ENCODE data around the gene ANKDD1B. TPM values are rescaled to one million over a fixed set of nuclear protein-coding genes. Genes with fewer than 3 reads are reported as not detected.
A peak's percentile ranks its signal among the peaks of the same experiment; 100 is the strongest.

ANKDD1B gene
- total RNA-seq, 8 experiments from 2014 or later = 0.08 to 2.6 (median 0.31) TPM; not detected in 2

DNA sequence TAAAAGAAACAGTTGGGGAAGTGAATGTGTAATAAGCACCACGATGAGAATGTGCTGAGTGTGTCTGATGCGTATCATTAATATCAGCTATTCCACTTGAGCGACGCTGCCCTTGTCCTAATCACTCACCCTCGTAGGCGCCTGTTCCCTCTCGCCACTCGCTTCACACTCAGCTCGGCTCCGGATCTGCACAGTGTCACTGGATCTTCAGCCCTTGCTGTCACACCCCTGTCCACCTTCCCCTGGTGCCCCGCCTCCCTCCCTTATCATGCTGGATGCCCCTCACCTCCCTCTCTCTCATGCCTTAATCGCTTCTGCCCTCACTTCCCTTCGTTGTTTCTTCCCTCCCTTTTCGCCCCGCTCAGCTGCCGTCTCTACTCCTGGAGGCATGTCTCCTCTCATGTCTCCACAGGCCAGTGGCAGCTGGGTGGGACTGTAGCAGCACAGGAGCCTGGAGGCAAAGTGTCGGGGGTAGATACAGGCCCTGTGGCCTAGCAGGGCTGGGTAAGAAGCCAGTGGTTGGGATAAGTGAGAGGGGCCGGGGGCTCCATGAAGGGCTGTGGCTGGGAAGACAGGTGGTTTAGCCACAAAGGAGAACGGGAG, 43.5 kb downstream of the ANKDD1B start:
- Histone ChIP-seq H3K4me1 (replicated peaks in 1 of 2) (peaks cover 13 to 15% of the 10 kb centered on the region in 2 donors), H3K27ac (no peak overlapping the region), H3K4me3 (no peak overlapping the region)
- in situ Hi-C loops (cut with MboI; ENCODE audit: low pct_unique_long_range_greater_than_20kb in 2 of 9, low sequenced_read_pairs in 9 of 9, unreplicated experiment in 9 of 9) = no loop called here
- ATAC-seq (replicated peaks in 6 of 8) = peak in 1 of 8 experiments; percentile 20
- 70 to 100% (median 82%) methylated on average over 1 to 3 of the region's 19 CpGs; no CpG with 5 or more reads in 4 of the 10 experiments for WGBS, 10 experiments

GRCh38 chr5:75656311-75657003, 45.2 kb downstream of the ANKDD1B start:
- 8 to 78% (median 37%) methylated on average over 1 to 5 of the region's 9 CpGs for WGBS, 10 experiments
- peak; percentile 86 to 96 (median 94) for ATAC-seq (replicated peaks in 6 of 8)
- Histone ChIP-seq H3K4me3 (peak overlapping the region; percentile 19 to 36 (median 28)), H3K27ac (peak overlapping the region; percentile 65 to 66), H3K4me1 (replicated peaks in 1 of 2) (peaks cover 13 to 15% of the 10 kb centered on the region in 2 donors)
- in situ Hi-C loops (cut with MboI; ENCODE audit: low pct_unique_long_range_greater_than_20kb in 2 of 9, low sequenced_read_pairs in 9 of 9, unreplicated experiment in 9 of 9) = no loop called here

GRCh38 chr5:75659791-75660450, 48.7 kb downstream of the ANKDD1B start:
- in situ Hi-C loops (cut with MboI; ENCODE audit: low pct_unique_long_range_greater_than_20kb in 2 of 9, low sequenced_read_pairs in 9 of 9, unreplicated experiment in 9 of 9) = no loop called here
- H3K4me3 ChIP-seq = no peak overlapping the region
- H3K27ac ChIP-seq = no peak overlapping the region
- WGBS, 10 experiments = 68 to 100% (median 95%) methylated on average over 1 to 3 of the region's 3 CpGs
- H3K4me1 ChIP-seq (replicated peaks in 1 of 2) = peaks cover 13 to 18% of the 10 kb centered on the region in 2 donors
- ATAC-seq (replicated peaks in 6 of 8) = no peak

DNA sequence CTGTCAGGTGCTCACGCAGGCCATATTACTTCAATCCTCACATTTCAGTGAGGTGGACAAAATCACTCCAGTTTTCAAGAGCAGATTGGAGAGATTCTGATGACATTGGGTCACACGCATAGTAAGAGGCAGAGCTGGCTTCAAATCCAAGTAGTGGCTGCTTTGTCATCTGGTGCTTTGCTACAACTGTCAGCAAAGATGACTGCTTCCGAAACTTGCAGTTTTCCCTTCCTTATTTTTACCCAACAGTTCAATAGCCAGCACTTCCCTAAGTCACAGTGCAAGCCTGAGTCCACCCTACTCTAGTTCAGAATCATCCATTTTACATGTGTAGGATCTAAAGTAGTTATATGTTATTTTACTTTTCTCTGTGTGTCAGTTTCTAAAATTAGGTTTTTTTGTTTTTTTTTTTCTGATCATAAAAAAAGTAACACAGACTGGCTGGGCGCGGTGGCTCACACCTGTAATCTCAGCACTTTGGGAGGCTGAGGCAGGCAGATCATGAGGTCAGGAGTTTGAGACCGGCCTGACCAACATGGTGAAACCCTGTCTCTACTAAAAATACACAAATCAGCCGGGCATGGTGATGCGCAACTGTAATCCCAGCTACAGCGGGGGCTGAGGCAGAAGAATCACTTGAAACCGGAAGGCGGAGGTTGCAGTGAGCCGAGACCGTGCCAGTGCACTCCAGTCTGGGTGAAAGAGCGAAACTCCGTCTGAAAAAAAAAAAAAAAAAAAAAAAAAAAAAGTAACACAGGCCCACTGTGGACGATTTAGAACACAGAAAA, 49.6 kb downstream of the ANKDD1B start:
- Histone ChIP-seq H3K4me1 (replicated peaks in 1 of 2) (peaks cover 9 to 15% of the 10 kb centered on the region in 2 donors), H3K27ac (no peak overlapping the region), H3K4me3 (no peak overlapping the region)
- no peak for ATAC-seq (replicated peaks in 6 of 8)
- 44 to 91% (median 83%) methylated on average over 2 to 13 of the region's 16 CpGs for WGBS, 10 experiments
- in situ Hi-C loops (cut with MboI; ENCODE audit: low pct_unique_long_range_greater_than_20kb in 2 of 9, low sequenced_read_pairs in 9 of 9, unreplicated experiment in 9 of 9) = no loop called here

DNA sequence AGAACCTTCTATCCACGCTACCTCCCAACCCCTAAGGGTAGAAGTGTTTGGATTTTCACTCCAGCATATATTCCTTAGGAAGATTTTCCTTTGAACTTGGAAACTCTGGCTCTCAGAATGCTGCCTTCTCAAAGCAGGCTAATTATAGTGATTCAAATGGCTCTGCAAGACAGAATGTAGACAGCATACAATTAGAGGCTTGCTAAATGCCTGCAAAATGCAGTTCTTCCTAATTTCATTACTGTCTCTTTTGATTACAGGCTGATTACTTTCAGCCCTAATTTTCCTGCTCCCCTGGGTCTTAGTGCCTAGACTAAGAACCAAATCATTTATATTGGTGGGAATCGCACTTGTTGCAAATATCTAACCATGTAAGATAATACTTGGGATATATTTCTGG, 50.8 kb downstream of the ANKDD1B start:
- ATAC-seq (replicated peaks in 6 of 8) = no peak
- WGBS, 10 experiments = 53 to 100% (median 86%) methylated on average over 1 to 2 of the region's 2 CpGs
- Histone ChIP-seq H3K27ac (no peak overlapping the region), H3K4me1 (replicated peaks in 1 of 2) (peaks cover 0 to 4% of the 10 kb centered on the region in 2 donors), H3K4me3 (no peak overlapping the region)
- in situ Hi-C loops (cut with MboI; ENCODE audit: low pct_unique_long_range_greater_than_20kb in 2 of 9, low sequenced_read_pairs in 9 of 9, unreplicated experiment in 9 of 9) = no loop called here

- WGBS, 10 experiments = 20 to 64% (median 59%) methylated on average over 1 to 12 of the region's 12 CpGs; no CpG with 5 or more reads in 2 of the 10 experiments
- in situ Hi-C loops (cut with MboI; ENCODE audit: low pct_unique_long_range_greater_than_20kb in 2 of 9, low sequenced_read_pairs in 9 of 9, unreplicated experiment in 9 of 9) = no loop called here
- peak in 5 of 8 experiments; percentile 60 to 95 (median 91) for ATAC-seq (replicated peaks in 6 of 8)
- no peak overlapping the region for H3K4me3 ChIP-seq
- peak overlapping the region in 1 of 2 donors; percentile 24 for H3K27ac ChIP-seq
- H3K4me1 ChIP-seq (replicated peaks in 1 of 2) = peaks cover 0 to 11% of the 10 kb centered on the region in 2 donors
Measured at GRCh38 chr5:75663579-75664284, 52.5 kb downstream of the ANKDD1B start.

GRCh38 chr5:75664979-75665378, 53.7 kb downstream of the ANKDD1B start:
- ATAC-seq (replicated peaks in 6 of 8) = no peak
- WGBS, 10 experiments = 73 to 100% (median 93%) methylated on average over 1 to 2 of the region's 2 CpGs; no CpG with 5 or more reads in 1 of the 10 experiments
- no peak overlapping the region for H3K4me3 ChIP-seq
- H3K27ac ChIP-seq = no peak overlapping the region
- H3K4me1 ChIP-seq (replicated peaks in 1 of 2) = peaks cover 6 to 24% of the 10 kb centered on the region in 2 donors
- in situ Hi-C loops (cut with MboI; ENCODE audit: low pct_unique_long_range_greater_than_20kb in 2 of 9, low sequenced_read_pairs in 9 of 9, unreplicated experiment in 9 of 9) = no loop called here

DNA sequence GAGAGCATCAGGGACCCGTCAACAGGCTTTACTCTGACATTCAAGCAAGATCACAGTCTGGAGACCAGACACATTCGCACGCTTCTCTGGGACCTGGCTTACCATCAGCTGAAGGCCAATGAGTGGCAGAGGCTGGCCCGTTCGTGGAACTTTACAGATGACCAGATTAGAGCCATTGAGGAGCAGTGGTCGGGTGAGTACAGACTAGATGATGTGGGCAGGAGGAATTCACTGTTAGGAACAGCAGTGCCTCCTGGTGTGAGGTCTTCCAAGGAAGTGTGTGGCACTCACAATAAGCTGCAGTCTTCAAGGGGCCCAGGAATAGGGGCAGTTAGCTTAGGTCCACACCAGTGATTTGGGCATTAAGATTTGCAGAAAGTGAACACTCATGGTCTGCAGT, 55.5 kb downstream of the ANKDD1B start:
- Histone ChIP-seq H3K4me3 (no peak overlapping the region), H3K4me1 (replicated peaks in 1 of 2) (peaks cover 6 to 24% of the 10 kb centered on the region in 2 donors), H3K27ac (no peak overlapping the region)
- 44 to 100% (median 85%) methylated on average over 2 to 6 of the region's 6 CpGs; no CpG with 5 or more reads in 3 of the 10 experiments for WGBS, 10 experiments
- no peak for ATAC-seq (replicated peaks in 6 of 8)
- in situ Hi-C loops (cut with MboI; ENCODE audit: low pct_unique_long_range_greater_than_20kb in 2 of 9, low sequenced_read_pairs in 9 of 9, unreplicated experiment in 9 of 9) = no loop called here

DNA sequence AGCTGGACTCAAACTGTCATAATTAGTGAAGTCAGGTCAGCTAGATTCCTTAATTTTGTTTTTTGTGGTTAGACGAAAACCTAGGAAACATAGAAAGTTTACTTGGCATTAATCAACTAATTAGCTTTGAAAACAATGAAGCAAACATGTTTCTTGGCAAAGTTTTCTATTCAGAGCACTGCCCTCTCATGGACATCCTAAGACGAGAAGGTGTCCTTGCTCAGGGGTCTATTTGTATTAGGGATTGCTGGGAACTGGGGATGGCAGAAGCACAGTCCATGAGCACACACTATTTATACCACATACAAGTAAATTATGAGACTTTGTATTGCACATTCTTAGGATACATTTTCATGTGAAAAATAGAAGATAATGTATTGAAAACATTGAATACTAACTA, 56.3 kb downstream of the ANKDD1B start:
- in situ Hi-C loops (cut with MboI; ENCODE audit: low pct_unique_long_range_greater_than_20kb in 2 of 9, low sequenced_read_pairs in 9 of 9, unreplicated experiment in 9 of 9) = no loop called here
- 14 to 75% (median 66%) methylated on average over 1 to 2 of the region's 2 CpGs for WGBS, 10 experiments
- ATAC-seq (replicated peaks in 6 of 8) = no peak

DNA sequence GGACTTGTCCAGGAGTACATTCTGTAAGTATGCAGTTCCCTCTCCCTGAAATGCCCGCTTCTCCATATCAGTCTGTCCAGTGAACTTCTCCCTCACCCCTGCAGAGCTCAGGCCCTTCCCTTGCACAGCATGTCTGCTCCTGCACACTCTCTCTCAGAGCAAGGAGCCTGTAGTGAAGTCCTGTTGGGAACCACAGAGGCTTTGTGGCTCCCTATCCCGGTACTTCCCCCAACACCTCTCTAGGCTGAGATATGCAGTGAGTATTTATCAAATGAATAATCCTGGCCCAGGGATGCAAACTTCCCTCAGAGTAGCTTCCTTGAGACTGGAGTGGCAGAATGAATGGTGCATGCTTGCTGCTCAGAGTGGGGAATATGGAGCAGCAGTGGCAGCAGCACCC, 57.2 kb downstream of the ANKDD1B start:
- peaks cover 6 to 24% of the 10 kb centered on the region in 2 donors for H3K4me1 ChIP-seq (replicated peaks in 1 of 2)
- WGBS, 10 experiments = 67 to 100% (median 95%) methylated on average over 1 to 2 of the region's 2 CpGs; no CpG with 5 or more reads in 4 of the 10 experiments
- peak in 6 of 8 experiments; percentile 4 to 65 (median 18) for ATAC-seq (replicated peaks in 6 of 8)
- peak overlapping the region in 1 of 2 donors; percentile 63 for H3K27ac ChIP-seq
- H3K4me3 ChIP-seq = no peak overlapping the region
- in situ Hi-C loops (cut with MboI; ENCODE audit: low pct_unique_long_range_greater_than_20kb in 2 of 9, low sequenced_read_pairs in 9 of 9, unreplicated experiment in 9 of 9) = no loop called here

More for the DNA sequence above, 56.3 kb downstream of the ANKDD1B start:
- peaks cover 6 to 24% of the 10 kb centered on the region in 2 donors for H3K4me1 ChIP-seq (replicated peaks in 1 of 2)
- H3K4me3 ChIP-seq = no peak overlapping the region
- no peak overlapping the region for H3K27ac ChIP-seq

DNA sequence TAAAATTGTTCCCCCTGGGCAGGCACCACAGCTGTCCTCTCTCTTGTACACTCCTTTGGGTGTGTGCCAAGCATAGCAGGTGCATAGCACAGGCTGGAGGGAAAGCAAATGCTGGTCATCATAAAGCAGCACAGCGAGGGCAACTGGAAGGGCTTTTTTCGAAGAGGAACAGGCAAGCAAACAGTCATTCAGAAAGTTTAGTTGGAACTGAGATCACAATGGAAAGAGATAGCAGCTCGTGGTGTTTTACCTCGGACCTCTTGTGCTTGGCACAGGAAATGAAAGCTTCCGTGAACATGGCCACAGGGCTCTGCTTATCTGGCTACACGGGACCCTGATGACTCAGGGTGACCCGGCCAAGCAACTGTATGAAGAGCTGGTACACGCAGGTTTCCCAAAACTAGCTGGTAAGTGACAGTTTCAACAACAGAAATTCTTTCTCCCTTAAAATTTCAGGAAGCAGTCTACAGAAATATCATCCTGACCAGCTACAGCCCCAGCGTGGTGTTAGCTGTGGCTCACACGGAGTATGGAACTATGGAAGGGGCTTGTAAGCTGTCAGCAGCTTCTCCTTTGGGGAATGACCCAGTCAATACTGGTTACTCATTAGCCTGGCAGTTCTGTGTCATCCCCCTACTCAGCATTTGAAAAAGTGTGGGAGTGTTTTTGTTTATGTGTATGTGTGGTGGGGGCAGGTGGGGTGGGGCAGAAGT, 57.9 kb downstream of the ANKDD1B start:
- peak overlapping the region in 1 of 2 donors; percentile 63 for H3K27ac ChIP-seq
- ATAC-seq (replicated peaks in 6 of 8) = peak; percentile 28 to 92 (median 88)
- 20 to 87% (median 53%) methylated on average over 1 to 8 of the region's 10 CpGs for WGBS, 10 experiments
- H3K4me1 ChIP-seq (replicated peaks in 1 of 2) = peaks cover 6 to 20% of the 10 kb centered on the region in 2 donors
- in situ Hi-C loops (cut with MboI; ENCODE audit: low pct_unique_long_range_greater_than_20kb in 2 of 9, low sequenced_read_pairs in 9 of 9, unreplicated experiment in 9 of 9) = no loop called here
- H3K4me3 ChIP-seq = no peak overlapping the region

GRCh38 chr5:75670577-75670976, 59.3 kb downstream of the ANKDD1B start:
- Histone ChIP-seq H3K4me3 (no peak overlapping the region), H3K27ac (no peak overlapping the region), H3K4me1 (replicated peaks in 1 of 2) (peaks cover 6 to 20% of the 10 kb centered on the region in 2 donors)
- WGBS, 10 experiments = 50 to 100% (median 79%) methylated on average over 1 to 3 of the region's 3 CpGs; no CpG with 5 or more reads in 1 of the 10 experiments
- no peak for ATAC-seq (replicated peaks in 6 of 8)
- in situ Hi-C loops (cut with MboI; ENCODE audit: low pct_unique_long_range_greater_than_20kb in 2 of 9, low sequenced_read_pairs in 9 of 9, unreplicated experiment in 9 of 9) = no loop called here
